Measurements from ENCODE around the gene DGKB. TPM values are rescaled to one million over a fixed set of nuclear protein-coding genes. Genes with fewer than 3 reads are reported as not detected.

Gene DGKB
- polyA plus RNA-seq, 1 donor (not counting 4 experiments of a cell fraction or from before 2014, with no cell fraction given), result 0.01 TPM

DNA sequence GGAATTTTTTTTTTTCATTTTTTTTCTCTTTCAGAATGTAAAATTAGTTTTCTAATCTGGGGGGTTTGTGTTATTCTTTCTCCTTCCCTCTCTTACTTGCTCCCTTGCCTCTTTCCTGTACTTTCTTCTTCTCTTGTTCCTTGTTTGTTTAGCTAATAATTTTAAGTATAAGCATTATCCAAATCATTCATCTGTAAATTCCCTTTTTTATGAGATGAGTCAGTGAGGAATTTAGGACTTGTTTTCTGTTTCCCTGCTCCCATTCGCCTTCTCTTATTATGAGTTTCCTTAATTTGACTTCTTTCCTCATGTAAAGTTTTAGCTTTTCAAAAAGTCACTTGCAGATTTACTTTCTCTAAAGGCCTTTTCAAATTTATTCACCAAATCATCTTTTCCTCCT, 758.4 kb downstream of the DGKB start:
- no peak for TF ChIP-seq EZH2 (IDR thresholded peaks at IDR 0.05; ENCODE audit: low read length)
- TF ChIP-seq, protein P1, sequence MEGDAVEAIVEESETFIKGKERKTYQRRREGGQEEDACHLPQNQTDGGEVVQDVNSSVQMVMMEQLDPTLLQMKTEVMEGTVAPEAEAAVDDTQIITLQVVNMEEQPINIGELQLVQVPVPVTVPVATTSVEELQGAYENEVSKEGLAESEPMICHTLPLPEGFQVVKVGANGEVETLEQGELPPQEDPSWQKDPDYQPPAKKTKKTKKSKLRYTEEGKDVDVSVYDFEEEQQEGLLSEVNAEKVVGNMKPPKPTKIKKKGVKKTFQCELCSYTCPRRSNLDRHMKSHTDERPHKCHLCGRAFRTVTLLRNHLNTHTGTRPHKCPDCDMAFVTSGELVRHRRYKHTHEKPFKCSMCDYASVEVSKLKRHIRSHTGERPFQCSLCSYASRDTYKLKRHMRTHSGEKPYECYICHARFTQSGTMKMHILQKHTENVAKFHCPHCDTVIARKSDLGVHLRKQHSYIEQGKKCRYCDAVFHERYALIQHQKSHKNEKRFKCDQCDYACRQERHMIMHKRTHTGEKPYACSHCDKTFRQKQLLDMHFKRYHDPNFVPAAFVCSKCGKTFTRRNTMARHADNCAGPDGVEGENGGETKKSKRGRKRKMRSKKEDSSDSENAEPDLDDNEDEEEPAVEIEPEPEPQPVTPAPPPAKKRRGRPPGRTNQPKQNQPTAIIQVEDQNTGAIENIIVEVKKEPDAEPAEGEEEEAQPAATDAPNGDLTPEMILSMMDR (optimal IDR thresholded peaks at IDR 0.05 in 1 of 3, IDR thresholded peaks at IDR 0.05 in 1 of 3, conservative IDR thresholded peaks at IDR 0.05 in 1 of 3; ENCODE audit: extremely low read depth in 1 of 3, insufficient read depth in 2 of 3, low read length in 3 of 3), result no peak
- DNase-seq (ENCODE audit: low read depth, low spot score) (no peak), FAIRE-seq (no peak)
- Histone ChIP-seq H2AFZ (ENCODE audit: control insufficient read depth, low read length) (no peak overlapping the region), H3K9me1 (ENCODE audit: control insufficient read depth, extremely low read depth, insufficient read depth, low read length) (no peaks in the 10 kb centered on the region), H3K9ac (ENCODE audit: control insufficient read depth, extremely low read depth, insufficient read depth, low read length) (no peak overlapping the region), H3K27me3 (ENCODE audit: control insufficient read depth, extremely low read depth, insufficient read depth, low read length) (no peaks in the 10 kb centered on the region), H3K27ac (ENCODE audit: control insufficient read depth, insufficient read depth, low read length) (no peak overlapping the region), H3K9me3 (ENCODE audit: control insufficient read depth, low read depth, low read length) (no peaks in the 10 kb centered on the region), H3K4me1 (ENCODE audit: control insufficient read depth, extremely low read depth, insufficient read depth, low read length) (no peaks in the 10 kb centered on the region), H4K20me1 (ENCODE audit: control insufficient read depth, extremely low read depth, insufficient read depth, low read length) (no peaks in the 10 kb centered on the region), H3K79me2 (ENCODE audit: control insufficient read depth, insufficient read depth, low read length) (no peaks in the 10 kb centered on the region), H3K4me3 (ENCODE audit: control insufficient read depth in 2 of 3, extremely low read depth in 1 of 3, insufficient read depth in 2 of 3, low read depth in 1 of 3, low read length in 3 of 3) (no peak overlapping the region), H3K36me3 (ENCODE audit: control insufficient read depth in 2 of 2, extremely low read depth in 1 of 2, insufficient read depth in 2 of 2, low read length in 2 of 2) (no peaks in the 10 kb centered on the region), H3K4me2 (ENCODE audit: control insufficient read depth, extremely low read depth, insufficient read depth, low read depth, low read length) (no peak overlapping the region)
- dilution Hi-C loops (cut with MboI; ENCODE audit: extremely low pct_ligation_motif_present, low sequenced_read_pairs), result no loop called here

DNA sequence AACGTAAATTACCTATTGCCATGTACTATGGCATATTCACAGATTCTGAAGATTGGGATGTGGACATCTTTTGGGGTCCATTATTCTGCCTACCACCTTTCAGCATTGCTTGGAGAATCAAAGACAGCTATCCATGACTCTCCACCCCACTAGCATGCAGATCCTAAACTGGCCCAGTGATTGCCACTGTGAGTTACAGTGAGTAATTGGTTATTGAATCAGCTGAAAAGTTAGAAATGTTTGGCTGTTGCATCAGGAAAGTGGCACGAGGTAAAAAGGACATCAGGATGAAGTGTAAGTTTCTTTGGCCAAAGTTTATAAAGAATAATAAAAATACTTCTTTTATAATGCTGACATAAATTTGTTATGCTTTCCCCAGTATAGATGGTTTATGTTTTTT, 764.9 kb downstream of the DGKB start:
- FAIRE-seq, result no peak
- Histone ChIP-seq H3K4me2 (ENCODE audit: control insufficient read depth, extremely low read depth, insufficient read depth, low read depth, low read length) (no peak overlapping the region), H3K79me2 (ENCODE audit: control insufficient read depth, insufficient read depth, low read length) (no peaks in the 10 kb centered on the region), H3K36me3 (ENCODE audit: control insufficient read depth in 2 of 2, extremely low read depth in 1 of 2, insufficient read depth in 2 of 2, low read length in 2 of 2) (no peaks in the 10 kb centered on the region), H3K27ac (ENCODE audit: control insufficient read depth, insufficient read depth, low read length) (no peak overlapping the region), H2AFZ (ENCODE audit: control insufficient read depth, low read length) (no peak overlapping the region), H3K9me3 (ENCODE audit: control insufficient read depth, low read depth, low read length) (no peaks in the 10 kb centered on the region), H3K9me1 (ENCODE audit: control insufficient read depth, extremely low read depth, insufficient read depth, low read length) (no peaks in the 10 kb centered on the region), H3K4me3 (ENCODE audit: control insufficient read depth in 2 of 3, extremely low read depth in 1 of 3, insufficient read depth in 2 of 3, low read depth in 1 of 3, low read length in 3 of 3) (no peak overlapping the region), H4K20me1 (ENCODE audit: control insufficient read depth, extremely low read depth, insufficient read depth, low read length) (no peaks in the 10 kb centered on the region), H3K27me3 (ENCODE audit: control insufficient read depth, extremely low read depth, insufficient read depth, low read length) (no peaks in the 10 kb centered on the region), H3K4me1 (ENCODE audit: control insufficient read depth, extremely low read depth, insufficient read depth, low read length) (no peaks in the 10 kb centered on the region), H3K9ac (ENCODE audit: control insufficient read depth, extremely low read depth, insufficient read depth, low read length) (no peak overlapping the region)
- TF ChIP-seq EZH2 (IDR thresholded peaks at IDR 0.05; ENCODE audit: low read length), result no peak
- TF ChIP-seq, protein P1 (optimal IDR thresholded peaks at IDR 0.05 in 1 of 3, IDR thresholded peaks at IDR 0.05 in 1 of 3, conservative IDR thresholded peaks at IDR 0.05 in 1 of 3; ENCODE audit: extremely low read depth in 1 of 3, insufficient read depth in 2 of 3, low read length in 3 of 3), result no peak
- no peak for DNase-seq (ENCODE audit: low read depth, low spot score)
- dilution Hi-C loops (cut with MboI; ENCODE audit: extremely low pct_ligation_motif_present, low sequenced_read_pairs), result no loop called here

Data from keratinocyte (primary cell).